Activated T-cell treated with anti-CD3 and anti-CD28 coated beads, Interleukin-2, amount 50 U/mL, for 48 hours (primary cell): ENCODE data around the gene CKAP4.

Experiments
- DNase-seq, 2 experiments: peaks; one replicate each; pipeline ENCODE4 v3.0.0-alpha.2; 2020

Gene CKAP4

GRCh38 chr12:106194351-106194750 is 53.5 kb downstream of the CKAP4 start:
- DNase-seq: no peak

DNA sequence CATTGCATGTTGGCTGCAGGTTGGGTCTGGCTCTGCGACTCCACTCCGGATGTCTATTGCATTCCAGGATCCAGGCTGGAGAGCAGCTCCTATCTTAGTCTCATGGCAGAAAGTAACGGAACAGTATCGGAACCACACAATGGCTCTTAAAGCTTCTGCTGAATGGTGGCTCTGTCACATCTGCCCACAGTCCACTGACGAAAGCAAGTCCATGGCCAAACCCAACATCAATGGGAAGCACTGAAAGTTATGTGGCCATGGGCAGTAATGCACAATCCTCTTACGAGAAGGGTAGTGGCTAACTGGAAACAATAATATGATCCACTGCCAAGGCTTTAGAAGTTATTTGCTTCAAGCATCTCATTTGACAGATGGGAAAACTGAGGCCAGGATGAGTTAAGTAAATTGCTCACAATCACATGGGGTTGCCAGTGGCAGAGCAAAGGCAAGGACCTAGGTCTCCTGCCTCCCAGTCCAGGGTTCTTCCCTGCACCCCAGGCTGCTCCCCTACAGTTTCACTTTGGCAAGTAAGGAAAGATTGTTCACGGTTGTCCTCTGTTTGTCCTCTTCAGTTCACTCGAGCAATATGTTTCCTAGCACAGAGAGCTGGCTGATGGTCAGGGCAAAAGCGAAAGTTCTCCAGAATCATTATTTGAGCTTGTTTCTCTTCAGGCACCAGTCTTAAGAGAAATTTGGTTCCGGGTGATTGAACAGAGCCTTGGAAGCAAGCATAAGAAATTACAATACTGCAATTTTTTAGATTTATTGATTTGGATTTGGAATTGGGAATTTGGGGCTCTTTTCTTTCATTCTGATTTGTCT is 54.2 kb downstream of the CKAP4 start:
- no peak for DNase-seq

GRCh38 chr12:106192659-106193393 is 55.0 kb downstream of the CKAP4 start:
- DNase-seq: no peak

- DNase-seq: no peak
Observed at GRCh38 chr12:106190581-106190980, 57.2 kb downstream of the CKAP4 start.

DNA sequence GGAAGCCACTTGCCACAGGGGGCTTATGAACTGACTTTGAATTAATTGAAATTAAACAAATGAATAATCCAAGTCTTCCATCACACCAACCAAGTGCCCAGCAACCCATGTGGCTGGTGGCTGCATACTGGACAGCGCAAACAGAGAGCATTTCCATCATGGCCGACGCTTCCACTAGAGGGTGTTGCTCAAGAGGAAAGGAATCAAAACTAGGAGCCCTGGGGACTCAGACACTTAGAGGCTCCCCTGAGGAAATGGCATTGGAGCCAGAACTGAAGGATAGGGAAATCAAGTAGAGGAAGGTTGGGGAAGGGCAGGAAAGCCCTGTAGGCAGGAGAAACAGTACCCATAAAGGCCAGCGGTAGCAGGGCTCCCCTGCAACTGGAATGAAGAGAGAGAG is 58.5 kb downstream of the CKAP4 start:
- no peak for DNase-seq

- no peak for DNase-seq
Observed at GRCh38 chr12:106188256-106188655, 59.6 kb downstream of the CKAP4 start.
